Body of pancreas (tissue), 4 donors: ENCODE data around the gene NME3. TPM values are rescaled to one million over a fixed set of nuclear protein-coding genes. Genes with fewer than 3 reads are reported as not detected.

Experiments
- ATAC-seq: fragments of 150-250 bp; one replicate; pipeline ENCODE4 v1.9.1; 2016
- DNase-seq, 4 donors: peaks; one replicate each; pipeline ENCODE4 v3.0.0-alpha.2; 2019
- H3K27ac ChIP-seq, 4 donors: fragments of 200-600 bp; sonication (generic); 1 replicate in 3 of 4; 2 replicates in 1 of 4; pipeline versions ENCODE4 v1.5.1 to v1.6.1; 2016 to 2019; ENCODE audit warnings: mild to moderate bottlenecking in 1 of 4, mixed read lengths in 1 of 4, moderate library complexity in 1 of 4
- H3K27me3 ChIP-seq, 2 donors: fragments of 200-600 bp; sonication (generic); one replicate each; pipeline ENCODE4 v1.6.0; 2016; ENCODE audit warnings: mild to moderate bottlenecking in 1 of 2
- H3K36me3 ChIP-seq, 2 donors: fragments of 200-600 bp; sonication (generic); replicated peaks in 1 of 2; 2 replicates each; pipeline ENCODE4 v1.5.1; 2016; ENCODE audit warnings: low read depth in 2 of 2; ENCODE audit not compliant: insufficient read depth in 1 of 2
- H3K4me1 ChIP-seq: fragments of 200-600 bp; sonication (generic); one replicate; pipeline ENCODE4 v1.6.0; 2016
- H3K4me3 ChIP-seq, 2 donors: fragments of 200-600 bp; sonication (generic); 1 replicate in 1 of 2; 2 replicates in 1 of 2; pipeline ENCODE4 v1.5.1; 2016 to 2019
- H3K9me3 ChIP-seq, 3 donors: fragments of 200-600 bp; sonication (generic); 1 replicate in 2 of 3; 2 replicates in 1 of 3; pipeline ENCODE4 v1.5.1; 2016
- POLR2A ChIP-seq, 3 donors: fragments of 450-650 bp; IDR thresholded peaks; one replicate each; pipeline ENCODE4 v1.6.1; 2016; ENCODE audit warnings: antibody characterized with exemption in 3 of 3, mild to moderate bottlenecking in 2 of 3
- WGBS, 2 donors: methylation state at CpG; one replicate each; pipeline ENCODE4 v1.1.5; 2017; 5-methylcytosine and 5-hydroxymethylcytosine counted together
- intact Hi-C: fragments of 100-400 bp; cut with DNase I; formaldehyde crosslinking; loops from one replicate; pipeline ENCODE4 v1.15.1; 2023
- total RNA-seq, 2 donors: library from RNA; depleted of rRNA; stranded (reverse); fragments of >200 nt; gene quantifications; one replicate each; pipeline ENCODE4 v1.1.0, GENCODE V29; 2016
- TF ChIP-seq, protein P1 (sequence below), 7 experiments: fragments of 450-650 bp in 4 of 7; fragments of 200-600 bp in 3 of 7; sonication (generic) in 3 of 7; IDR thresholded peaks; one replicate each; pipeline ENCODE4 v1.5.1; 2016 to 2019; ENCODE audit warnings: antibody characterized with exemption in 7 of 7

Gene NME3
- total RNA-seq, 2 donors from 2014 or later: 62.8 to 113 TPM

GRCh38 chr16:1751946-1752345 is 19.4 kb downstream of the NME3 start:
- Histone ChIP-seq H3K36me3 (peaks cover 6 to 36% of the 10 kb centered on the region in 2 donors), H3K4me3 (no peak overlapping the region), H3K27me3 (no peaks in the 10 kb centered on the region), H3K9me3 (no peaks in the 10 kb centered on the region), H3K27ac (no peak overlapping the region), H3K4me1 (no peaks in the 10 kb centered on the region)
- TF ChIP-seq POLR2A (IDR thresholded peaks at IDR 0.05): no peak
- TF ChIP-seq, protein P1, sequence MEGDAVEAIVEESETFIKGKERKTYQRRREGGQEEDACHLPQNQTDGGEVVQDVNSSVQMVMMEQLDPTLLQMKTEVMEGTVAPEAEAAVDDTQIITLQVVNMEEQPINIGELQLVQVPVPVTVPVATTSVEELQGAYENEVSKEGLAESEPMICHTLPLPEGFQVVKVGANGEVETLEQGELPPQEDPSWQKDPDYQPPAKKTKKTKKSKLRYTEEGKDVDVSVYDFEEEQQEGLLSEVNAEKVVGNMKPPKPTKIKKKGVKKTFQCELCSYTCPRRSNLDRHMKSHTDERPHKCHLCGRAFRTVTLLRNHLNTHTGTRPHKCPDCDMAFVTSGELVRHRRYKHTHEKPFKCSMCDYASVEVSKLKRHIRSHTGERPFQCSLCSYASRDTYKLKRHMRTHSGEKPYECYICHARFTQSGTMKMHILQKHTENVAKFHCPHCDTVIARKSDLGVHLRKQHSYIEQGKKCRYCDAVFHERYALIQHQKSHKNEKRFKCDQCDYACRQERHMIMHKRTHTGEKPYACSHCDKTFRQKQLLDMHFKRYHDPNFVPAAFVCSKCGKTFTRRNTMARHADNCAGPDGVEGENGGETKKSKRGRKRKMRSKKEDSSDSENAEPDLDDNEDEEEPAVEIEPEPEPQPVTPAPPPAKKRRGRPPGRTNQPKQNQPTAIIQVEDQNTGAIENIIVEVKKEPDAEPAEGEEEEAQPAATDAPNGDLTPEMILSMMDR (IDR thresholded peaks at IDR 0.05): no peak
- WGBS, 2 donors: 95 to 100% methylated on average over 7 to 12 of the region's 16 CpGs
- intact Hi-C loops: no loop called here
- ATAC-seq: no peak
- DNase-seq: no peak

GRCh38 chr16:1749152-1750117 is 21.9 kb downstream of the NME3 start:
- WGBS, 2 donors: 89 to 95% methylated on average over 25 to 28 of the region's 29 CpGs
- Histone ChIP-seq H3K36me3 (peaks cover 6 to 39% of the 10 kb centered on the region in 2 donors), H3K27me3 (no peaks in the 10 kb centered on the region), H3K4me1 (no peaks in the 10 kb centered on the region), H3K27ac (no peak overlapping the region), H3K4me3 (no peak overlapping the region), H3K9me3 (no peaks in the 10 kb centered on the region)
- DNase-seq: no peak
- intact Hi-C loops: no loop called here
- ATAC-seq: no peak
- TF ChIP-seq, protein P1 (IDR thresholded peaks at IDR 0.05): no peak
- TF ChIP-seq POLR2A (IDR thresholded peaks at IDR 0.05): no peak

DNA sequence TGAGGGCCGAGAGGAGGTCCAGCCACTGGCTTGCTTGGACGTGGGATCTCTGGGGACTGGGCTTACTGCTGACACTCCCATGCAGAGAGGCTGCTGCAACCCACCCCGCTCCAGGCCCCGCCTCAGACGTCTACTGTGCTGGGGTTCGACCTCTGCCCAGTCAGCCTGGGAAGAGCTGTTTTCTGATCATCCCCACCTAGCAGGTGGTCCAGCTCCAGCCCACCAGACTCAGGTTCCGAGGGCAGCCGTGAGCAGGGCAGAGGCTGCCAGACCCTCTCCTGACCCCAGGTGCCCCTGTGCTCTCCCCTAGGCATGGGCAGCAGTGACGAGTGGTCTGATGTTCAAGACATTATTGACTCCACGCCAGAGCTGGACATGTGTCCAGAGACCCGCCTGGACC is 23.4 kb downstream of the NME3 start:
- peaks cover 6 to 39% of the 10 kb centered on the region in 2 donors for H3K36me3 ChIP-seq
- no peak overlapping the region for H3K27ac ChIP-seq
- no peak for DNase-seq
- no peaks in the 10 kb centered on the region for H3K4me1 ChIP-seq
- no peaks in the 10 kb centered on the region for H3K27me3 ChIP-seq
- TF ChIP-seq, protein P1 (IDR thresholded peaks at IDR 0.05): no peak
- no peak for ATAC-seq
- H3K4me3 ChIP-seq: no peak overlapping the region
- WGBS, 2 donors: 80 to 87% methylated on average over 7 to 9 of the region's 11 CpGs
- intact Hi-C loops: no loop called here
- no peaks in the 10 kb centered on the region for H3K9me3 ChIP-seq

- Histone ChIP-seq H3K9me3 (no peaks in the 10 kb centered on the region), H3K4me1 (no peaks in the 10 kb centered on the region), H3K4me3 (no peak overlapping the region), H3K27ac (no peak overlapping the region), H3K36me3 (peaks cover 1 to 33% of the 10 kb centered on the region in 2 donors), H3K27me3 (no peaks in the 10 kb centered on the region)
- WGBS, 2 donors: 92 to 93% methylated on average over 18 to 31 of the region's 31 CpGs
- ATAC-seq: no peak
- intact Hi-C loops: no loop called here
- no peak for TF ChIP-seq POLR2A (IDR thresholded peaks at IDR 0.05)
- TF ChIP-seq, protein P1 (IDR thresholded peaks at IDR 0.05): no peak
- DNase-seq: no peak
These were observed 24.6 kb downstream of the NME3 start for GRCh38 chr16:1746693-1747195.
